ENCODE results near the gene CST9. TPM values are rescaled to one million over a fixed set of nuclear protein-coding genes. Genes with fewer than 3 reads are reported as not detected.

Gene CST9
- polyA plus RNA-seq, 1 donor (not counting 4 experiments of a cell fraction or from before 2014, with no cell fraction given): not detected

DNA sequence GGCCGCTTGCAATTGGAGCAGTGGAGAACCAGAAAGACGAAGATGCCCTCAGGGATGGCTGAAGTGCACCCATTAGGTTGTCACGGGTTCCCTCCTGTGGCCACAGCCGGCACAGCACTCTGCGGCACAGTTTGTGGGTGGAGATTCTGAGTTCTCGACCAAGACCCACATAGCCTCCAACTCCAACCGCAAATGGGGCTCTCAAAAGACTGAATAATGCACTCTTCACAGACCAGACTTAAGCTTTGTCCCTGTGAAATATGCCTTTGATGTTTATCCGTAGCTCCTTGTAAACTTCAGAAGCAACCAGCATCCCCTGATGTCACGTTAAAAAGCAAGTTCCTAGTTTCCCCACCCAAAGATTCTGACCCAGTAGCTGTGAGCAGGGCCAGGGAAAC is 934 bp upstream of the CST9 start:
- Histone ChIP-seq H3K9ac (ENCODE audit: control insufficient read depth, extremely low read depth, insufficient read depth, low read length) (no peak overlapping the region), H3K79me2 (ENCODE audit: control insufficient read depth, insufficient read depth, low read length) (no peaks in the 10 kb centered on the region), H3K4me2 (ENCODE audit: control insufficient read depth, extremely low read depth, insufficient read depth, low read depth, low read length) (no peak overlapping the region), H3K4me1 (ENCODE audit: control insufficient read depth, extremely low read depth, insufficient read depth, low read length) (no peaks in the 10 kb centered on the region), H3K4me3 (ENCODE audit: control insufficient read depth in 2 of 3, extremely low read depth in 1 of 3, insufficient read depth in 2 of 3, low read depth in 1 of 3, low read length in 3 of 3) (no peak overlapping the region), H3K27ac (ENCODE audit: control insufficient read depth, insufficient read depth, low read length) (no peak overlapping the region), H2AFZ (ENCODE audit: control insufficient read depth, low read length) (peak overlapping the region; percentile 32), H3K27me3 (ENCODE audit: control insufficient read depth, extremely low read depth, insufficient read depth, low read length) (no peaks in the 10 kb centered on the region), H3K9me1 (ENCODE audit: control insufficient read depth, extremely low read depth, insufficient read depth, low read length) (no peaks in the 10 kb centered on the region), H4K20me1 (ENCODE audit: control insufficient read depth, extremely low read depth, insufficient read depth, low read length) (no peaks in the 10 kb centered on the region), H3K36me3 (ENCODE audit: control insufficient read depth in 2 of 2, extremely low read depth in 1 of 2, insufficient read depth in 2 of 2, low read length in 2 of 2) (no peaks in the 10 kb centered on the region), H3K9me3 (ENCODE audit: control insufficient read depth, low read depth, low read length) (no peaks in the 10 kb centered on the region)
- DNase-seq (ENCODE audit: low read depth, low spot score) (no peak), FAIRE-seq (peak; percentile 74)
- no peak for TF ChIP-seq EZH2 (IDR thresholded peaks at IDR 0.05; ENCODE audit: low read length)
- TF ChIP-seq, protein P1, sequence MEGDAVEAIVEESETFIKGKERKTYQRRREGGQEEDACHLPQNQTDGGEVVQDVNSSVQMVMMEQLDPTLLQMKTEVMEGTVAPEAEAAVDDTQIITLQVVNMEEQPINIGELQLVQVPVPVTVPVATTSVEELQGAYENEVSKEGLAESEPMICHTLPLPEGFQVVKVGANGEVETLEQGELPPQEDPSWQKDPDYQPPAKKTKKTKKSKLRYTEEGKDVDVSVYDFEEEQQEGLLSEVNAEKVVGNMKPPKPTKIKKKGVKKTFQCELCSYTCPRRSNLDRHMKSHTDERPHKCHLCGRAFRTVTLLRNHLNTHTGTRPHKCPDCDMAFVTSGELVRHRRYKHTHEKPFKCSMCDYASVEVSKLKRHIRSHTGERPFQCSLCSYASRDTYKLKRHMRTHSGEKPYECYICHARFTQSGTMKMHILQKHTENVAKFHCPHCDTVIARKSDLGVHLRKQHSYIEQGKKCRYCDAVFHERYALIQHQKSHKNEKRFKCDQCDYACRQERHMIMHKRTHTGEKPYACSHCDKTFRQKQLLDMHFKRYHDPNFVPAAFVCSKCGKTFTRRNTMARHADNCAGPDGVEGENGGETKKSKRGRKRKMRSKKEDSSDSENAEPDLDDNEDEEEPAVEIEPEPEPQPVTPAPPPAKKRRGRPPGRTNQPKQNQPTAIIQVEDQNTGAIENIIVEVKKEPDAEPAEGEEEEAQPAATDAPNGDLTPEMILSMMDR (optimal IDR thresholded peaks at IDR 0.05 in 1 of 3, IDR thresholded peaks at IDR 0.05 in 1 of 3, conservative IDR thresholded peaks at IDR 0.05 in 1 of 3; ENCODE audit: extremely low read depth in 1 of 3, insufficient read depth in 2 of 3, low read length in 3 of 3): peak; percentile 97 to 99 (median 99)
- dilution Hi-C loops (cut with MboI; ENCODE audit: extremely low pct_ligation_motif_present, low sequenced_read_pairs): loop anchor here (25.0 kb wide), 1 partner anchor 194 kb away; the partner anchor contains the start of gene NAPB

DNA sequence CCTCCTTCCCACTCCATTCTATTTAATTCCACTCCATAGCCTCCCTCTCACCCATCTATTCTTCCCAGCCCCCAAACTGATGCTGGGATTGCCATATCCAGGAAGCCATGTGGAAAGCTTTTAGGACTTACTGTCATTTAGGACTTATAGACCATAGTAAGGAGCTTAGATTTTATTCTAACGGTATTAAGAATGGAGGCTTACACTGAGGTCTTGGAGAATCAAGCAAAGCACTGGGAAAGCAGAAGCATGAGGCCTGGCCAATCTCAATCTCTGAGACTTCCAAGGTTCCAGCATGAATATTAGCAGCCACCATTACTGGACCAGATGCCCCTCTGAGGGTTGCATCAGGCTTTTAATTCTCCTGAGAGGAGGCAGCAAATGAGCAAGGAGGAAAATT is 1.4 kb downstream of the CST9 start:
- Histone ChIP-seq H3K36me3 (ENCODE audit: control insufficient read depth in 2 of 2, extremely low read depth in 1 of 2, insufficient read depth in 2 of 2, low read length in 2 of 2) (no peaks in the 10 kb centered on the region), H3K9ac (ENCODE audit: control insufficient read depth, extremely low read depth, insufficient read depth, low read length) (no peak overlapping the region), H3K9me1 (ENCODE audit: control insufficient read depth, extremely low read depth, insufficient read depth, low read length) (no peaks in the 10 kb centered on the region), H3K4me3 (ENCODE audit: control insufficient read depth in 2 of 3, extremely low read depth in 1 of 3, insufficient read depth in 2 of 3, low read depth in 1 of 3, low read length in 3 of 3) (no peak overlapping the region), H3K4me1 (ENCODE audit: control insufficient read depth, extremely low read depth, insufficient read depth, low read length) (no peaks in the 10 kb centered on the region), H3K27ac (ENCODE audit: control insufficient read depth, insufficient read depth, low read length) (no peak overlapping the region), H3K9me3 (ENCODE audit: control insufficient read depth, low read depth, low read length) (no peaks in the 10 kb centered on the region), H3K4me2 (ENCODE audit: control insufficient read depth, extremely low read depth, insufficient read depth, low read depth, low read length) (no peak overlapping the region), H4K20me1 (ENCODE audit: control insufficient read depth, extremely low read depth, insufficient read depth, low read length) (no peaks in the 10 kb centered on the region), H2AFZ (ENCODE audit: control insufficient read depth, low read length) (no peak overlapping the region), H3K27me3 (ENCODE audit: control insufficient read depth, extremely low read depth, insufficient read depth, low read length) (no peaks in the 10 kb centered on the region), H3K79me2 (ENCODE audit: control insufficient read depth, insufficient read depth, low read length) (no peaks in the 10 kb centered on the region)
- DNase-seq (ENCODE audit: low read depth, low spot score) (no peak), FAIRE-seq (no peak)
- no peak for TF ChIP-seq EZH2 (IDR thresholded peaks at IDR 0.05; ENCODE audit: low read length)
- TF ChIP-seq, protein P1 (optimal IDR thresholded peaks at IDR 0.05 in 1 of 3, IDR thresholded peaks at IDR 0.05 in 1 of 3, conservative IDR thresholded peaks at IDR 0.05 in 1 of 3; ENCODE audit: extremely low read depth in 1 of 3, insufficient read depth in 2 of 3, low read length in 3 of 3): no peak
- dilution Hi-C loops (cut with MboI; ENCODE audit: extremely low pct_ligation_motif_present, low sequenced_read_pairs): loop anchor here (25.0 kb wide), 1 partner anchor 192 kb away; the partner anchor contains the start of gene NAPB
